ENCODE measurements around the gene SLC45A2.
A peak's percentile ranks its signal among the peaks of the same experiment; 100 is the strongest.
"Not testable (repeated sequence)": the region's sequence is repeated elsewhere in the genome, so short reads cannot be mapped to it uniquely, and the experiment has no call there.

The SLC45A2 gene

DNA sequence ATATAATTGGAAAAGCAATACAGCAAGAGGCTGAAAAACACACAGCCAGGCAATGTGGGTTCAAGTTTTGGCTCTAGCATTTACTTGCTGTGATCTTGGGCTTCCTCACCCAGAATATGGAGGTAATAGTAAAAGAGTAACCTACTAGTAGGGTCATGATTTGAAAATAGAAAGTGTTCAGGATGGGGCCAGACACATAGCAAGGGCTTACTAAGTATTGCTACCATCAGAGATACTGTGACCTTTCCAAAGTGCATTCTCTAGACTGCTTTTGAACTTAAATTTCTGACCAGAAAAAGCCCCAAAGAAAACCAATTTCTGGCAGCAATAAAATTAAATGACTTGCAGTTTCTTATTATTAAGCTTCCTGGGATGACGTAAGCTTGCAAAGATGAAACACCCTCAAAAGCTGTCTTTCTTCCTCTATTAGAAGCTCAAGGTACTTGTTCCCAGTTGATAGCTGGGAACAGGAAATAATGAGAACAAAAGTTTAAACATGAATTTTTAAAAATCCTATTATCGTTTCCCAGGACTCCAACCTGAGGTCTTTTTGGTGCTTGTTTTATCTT, 20.3 kb downstream of the SLC45A2 start:
- DNase-seq = no peak

DNA sequence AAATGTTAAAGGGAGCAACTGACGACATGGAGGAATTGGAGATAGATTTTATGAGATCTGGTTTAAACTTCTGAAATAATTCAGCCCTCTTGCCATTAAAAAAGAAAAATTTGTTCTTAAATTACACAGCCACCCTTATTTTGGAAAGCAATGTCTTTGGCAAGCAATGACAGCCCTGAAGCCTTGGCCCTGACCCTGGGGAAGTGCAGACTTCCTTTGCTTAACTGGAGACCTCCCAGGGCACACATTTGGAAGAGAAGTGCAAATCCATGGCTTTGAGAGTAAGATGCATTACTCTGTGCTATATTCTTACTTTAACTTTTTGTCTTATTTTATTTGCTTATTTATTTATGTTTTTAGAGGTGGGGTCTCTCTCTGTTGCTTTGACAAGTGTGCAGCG, 26.3 kb downstream of the SLC45A2 start:
- no peak for DNase-seq

DNA sequence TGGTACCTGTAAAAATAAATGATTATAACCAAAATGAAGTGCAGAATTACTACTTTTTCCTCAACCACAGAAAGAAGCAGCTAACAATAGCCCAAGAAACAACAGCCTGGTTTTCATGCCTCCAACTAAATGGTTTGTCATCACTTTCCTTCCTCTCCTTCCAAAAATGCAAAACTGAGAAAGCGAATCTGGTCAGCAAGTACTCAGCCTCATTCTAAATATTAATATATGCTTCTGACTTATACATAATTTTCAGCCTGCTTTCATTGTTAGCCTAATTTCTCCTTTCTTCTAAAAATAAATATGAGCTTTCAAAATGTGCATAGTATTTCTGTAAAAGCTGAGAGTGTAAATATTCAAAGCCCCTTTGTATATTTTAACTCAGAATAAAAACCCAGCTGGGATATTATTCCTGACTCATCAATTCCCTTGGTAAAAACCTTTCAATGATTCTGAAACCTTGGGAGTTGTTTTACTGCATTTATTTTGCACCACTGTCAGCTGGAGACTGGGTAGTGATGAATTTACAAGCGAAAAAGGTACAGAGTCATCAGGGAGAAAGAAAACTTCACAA, 26.8 kb downstream of the SLC45A2 start:
- no peak for DNase-seq

DNA sequence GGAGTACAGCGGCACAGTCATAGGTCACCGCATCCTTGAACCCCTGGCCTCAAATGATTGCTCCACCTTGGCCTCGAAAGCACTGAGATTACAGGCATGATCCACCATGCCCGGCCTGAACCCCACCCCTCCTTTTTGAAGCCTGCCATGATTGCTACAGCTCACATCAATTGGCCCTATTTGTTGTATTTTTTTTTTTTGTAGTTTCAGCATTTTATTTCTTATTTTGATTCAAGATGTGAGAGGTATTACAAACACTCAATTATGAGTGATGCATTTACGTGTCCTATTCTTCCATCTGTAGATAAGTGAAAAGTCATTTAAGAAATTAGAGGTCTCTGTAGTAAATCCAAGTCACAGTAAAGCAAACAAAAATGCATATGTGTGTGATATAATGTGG, 32.3 kb downstream of the SLC45A2 start:
- DNase-seq = not testable (repeated sequence)

DNA sequence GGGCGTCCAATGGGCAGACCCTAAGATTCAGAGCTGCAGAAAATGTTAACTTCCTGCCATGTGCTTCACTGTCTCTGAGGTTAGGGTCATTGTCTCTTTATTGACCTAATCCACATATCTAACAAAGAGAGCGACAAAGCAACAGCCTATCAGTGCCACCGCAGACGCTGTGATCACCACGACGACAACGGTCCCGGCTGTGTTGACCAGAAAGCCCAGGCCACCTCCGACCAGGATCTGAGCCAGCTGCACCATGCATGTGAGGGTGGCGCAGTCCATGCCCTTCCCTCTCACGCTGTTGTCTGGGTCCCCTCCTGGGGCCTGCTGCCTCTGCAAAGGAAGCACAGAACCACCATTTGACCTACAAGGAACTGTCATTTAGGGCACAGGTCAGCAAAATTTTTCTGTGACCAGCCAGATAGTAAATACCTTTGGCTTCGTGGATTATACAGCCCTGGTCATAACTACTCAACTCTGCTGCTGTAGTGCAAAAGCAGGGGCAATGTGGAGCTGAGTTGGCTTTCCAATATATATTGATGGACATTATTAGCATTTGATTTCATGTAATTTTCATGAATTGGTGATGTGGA, 39.9 kb downstream of the SLC45A2 start:
- DNase-seq = no peak

GRCh38 chr5:33941090-33941489, 43.4 kb downstream of the SLC45A2 start:
- no peak for DNase-seq

DNA sequence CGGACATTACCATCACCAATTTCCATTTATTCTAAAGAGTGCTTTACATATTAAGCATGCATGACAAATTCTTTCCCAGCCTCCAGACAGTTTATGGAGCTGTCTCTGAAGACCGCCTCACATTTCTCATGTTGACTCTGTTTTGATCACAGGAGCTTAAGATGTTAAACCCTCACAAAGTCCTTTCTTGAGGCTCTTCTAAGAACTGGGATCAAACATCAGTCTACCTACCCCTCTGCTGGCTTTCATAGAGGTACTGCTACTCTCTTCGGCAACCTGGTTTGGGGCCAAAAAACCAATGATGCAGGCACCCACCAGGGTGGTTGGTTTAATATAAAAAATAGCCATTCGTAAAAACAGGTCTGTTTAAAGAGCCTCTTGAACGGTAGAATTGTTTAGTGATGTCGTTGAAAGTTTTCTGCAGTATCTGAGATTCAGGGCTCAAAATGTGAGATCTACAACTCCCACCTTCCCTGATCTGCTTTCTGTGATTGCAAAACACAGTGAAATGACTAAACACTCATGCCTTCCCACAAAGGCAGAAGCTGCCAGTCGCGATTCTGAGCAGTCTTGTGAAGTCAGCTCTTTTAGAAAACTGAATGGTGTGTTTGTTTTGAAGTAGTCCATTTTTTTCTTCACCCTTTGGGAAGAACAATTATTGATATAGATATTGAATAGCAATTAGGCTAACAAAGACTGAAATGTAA, 44.8 kb downstream of the SLC45A2 start:
- DNase-seq = no peak

DNA sequence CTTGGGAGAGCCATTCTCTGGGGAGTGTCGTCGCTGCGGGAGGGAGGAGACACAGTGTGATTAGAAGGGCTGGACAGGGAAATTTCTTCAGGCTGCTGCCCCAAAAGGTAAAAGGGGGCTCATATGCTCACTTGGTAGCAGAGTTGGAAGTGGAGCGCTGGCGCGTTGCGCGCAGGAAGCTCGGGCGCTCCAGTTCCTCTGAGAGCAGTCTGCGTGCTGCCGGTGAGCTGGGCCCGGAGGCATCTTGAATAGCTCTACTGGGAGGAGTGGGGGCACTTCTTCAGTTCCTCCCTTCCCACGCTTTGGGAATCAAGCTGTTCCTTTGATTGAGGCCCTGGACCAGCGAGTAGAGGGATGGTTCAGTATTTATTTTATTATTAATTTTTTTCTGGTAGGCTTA, 45.6 kb downstream of the SLC45A2 start:
- no peak for DNase-seq

DNA sequence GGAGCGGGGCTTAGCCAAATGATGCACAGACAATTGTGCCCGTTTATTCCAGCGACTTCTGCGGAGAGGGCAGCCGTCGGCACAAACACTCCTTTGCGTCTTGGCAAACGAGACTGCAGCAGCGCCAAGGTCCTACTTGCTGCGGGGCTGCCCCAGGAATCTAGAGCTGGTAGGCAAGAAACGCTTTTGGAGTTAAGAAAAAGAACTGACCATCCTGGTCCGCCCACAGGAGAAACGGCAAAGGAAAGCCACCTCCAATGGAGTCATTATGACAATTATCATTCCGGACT, 46.0 kb downstream of the SLC45A2 start:
- no peak for DNase-seq

GRCh38 chr5:33937707-33938506, 46.6 kb downstream of the SLC45A2 start:
- DNase-seq = no peak

- DNase-seq = no peak
Observed at GRCh38 chr5:33937017-33937706, 47.3 kb downstream of the SLC45A2 start.

DNA sequence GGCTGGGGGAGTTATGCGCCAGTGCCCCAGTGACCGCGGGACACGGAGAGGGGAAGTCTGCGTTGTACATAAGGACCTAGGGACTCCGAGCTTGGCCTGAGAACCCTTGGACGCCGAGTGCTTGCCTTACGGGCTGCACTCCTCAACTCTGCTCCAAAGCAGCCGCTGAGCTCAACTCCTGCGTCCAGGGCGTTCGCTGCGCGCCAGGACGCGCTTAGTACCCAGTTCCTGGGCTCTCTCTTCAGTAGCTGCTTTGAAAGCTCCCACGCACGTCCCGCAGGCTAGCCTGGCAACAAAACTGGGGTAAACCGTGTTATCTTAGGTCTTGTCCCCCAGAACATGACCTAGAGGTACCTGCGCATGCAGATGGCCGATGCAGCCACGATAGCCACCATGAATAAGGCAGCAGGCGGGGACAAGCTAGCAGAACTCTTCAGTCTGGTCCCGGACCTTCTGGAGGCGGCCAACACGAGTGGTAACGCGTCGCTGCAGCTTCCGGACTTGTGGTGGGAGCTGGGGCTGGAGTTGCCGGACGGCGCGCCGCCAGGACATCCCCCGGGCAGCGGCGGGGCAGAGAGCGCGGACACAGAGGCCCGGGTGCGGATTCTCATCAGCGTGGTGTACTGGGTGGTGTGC, 48.0 kb downstream of the SLC45A2 start, which contains the start of gene RXFP3:
RXFP3 (plus strand) TSS at position 6 of the 636 bp plus-strand sequence; CDS start at position 361, 355 bp downstream.
- no peak for DNase-seq

DNA sequence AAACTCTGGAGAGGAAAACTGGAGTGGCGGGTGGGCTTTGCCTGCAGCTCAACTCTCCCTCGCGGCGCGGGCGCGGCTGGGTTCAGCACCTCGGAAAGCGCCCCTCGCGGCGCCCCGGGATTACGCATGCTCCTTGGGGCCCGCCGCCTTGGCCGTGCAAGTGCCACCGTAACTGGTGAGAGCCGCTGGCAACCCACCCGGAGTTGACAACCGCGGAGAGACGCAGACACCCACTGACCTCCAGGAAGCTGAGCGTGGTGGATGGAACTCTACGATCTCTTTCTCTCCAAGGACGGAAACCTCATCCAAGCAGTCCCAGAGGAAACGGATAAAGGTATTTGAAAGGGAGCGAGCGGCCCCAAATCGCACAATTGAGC, 48.5 kb downstream of the SLC45A2 start:
- peak in 3 of 4 experiments; percentile 0 to 14 (median 4) for DNase-seq

DNA sequence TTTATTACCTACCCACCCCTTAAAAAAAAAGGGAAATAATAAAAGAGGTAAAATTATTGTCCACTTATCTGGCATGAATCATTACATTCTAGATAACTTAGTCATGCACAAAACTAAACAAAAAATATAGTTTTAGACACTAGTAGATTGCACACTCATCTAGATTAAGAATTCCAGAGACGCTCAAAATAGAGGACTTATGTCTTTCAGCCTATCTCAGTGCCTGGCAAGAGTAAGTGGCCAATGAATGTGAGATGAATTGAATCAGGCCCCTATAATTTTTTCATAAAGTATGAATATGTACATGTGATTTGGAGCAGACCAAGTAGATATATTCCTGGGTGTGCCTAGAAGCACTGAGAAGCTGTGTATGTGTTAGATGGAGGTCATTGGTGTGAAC, 50.3 kb downstream of the SLC45A2 start:
- DNase-seq = no peak

DNA sequence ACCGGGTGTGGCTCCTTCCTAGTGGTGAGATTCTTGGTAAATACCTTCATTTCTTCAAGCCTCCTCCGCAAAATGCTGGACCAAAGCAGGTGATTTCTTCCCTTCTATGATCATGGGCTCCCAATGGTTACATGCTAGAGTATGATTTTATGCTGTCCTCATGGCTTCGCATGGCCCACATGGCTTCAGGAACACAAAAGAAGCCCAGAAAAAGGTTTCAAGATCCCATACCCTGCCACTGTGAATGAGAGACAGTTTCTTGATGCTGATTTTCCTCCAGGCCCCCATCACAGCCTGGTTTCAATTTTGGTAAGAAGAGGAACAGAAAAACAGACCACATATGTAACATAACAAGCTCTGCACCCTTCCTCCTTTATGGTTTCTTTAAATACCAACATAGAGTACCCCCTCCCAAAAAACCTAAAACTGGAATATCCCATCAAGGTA, 50.7 kb downstream of the SLC45A2 start:
- DNase-seq = no peak

DNA sequence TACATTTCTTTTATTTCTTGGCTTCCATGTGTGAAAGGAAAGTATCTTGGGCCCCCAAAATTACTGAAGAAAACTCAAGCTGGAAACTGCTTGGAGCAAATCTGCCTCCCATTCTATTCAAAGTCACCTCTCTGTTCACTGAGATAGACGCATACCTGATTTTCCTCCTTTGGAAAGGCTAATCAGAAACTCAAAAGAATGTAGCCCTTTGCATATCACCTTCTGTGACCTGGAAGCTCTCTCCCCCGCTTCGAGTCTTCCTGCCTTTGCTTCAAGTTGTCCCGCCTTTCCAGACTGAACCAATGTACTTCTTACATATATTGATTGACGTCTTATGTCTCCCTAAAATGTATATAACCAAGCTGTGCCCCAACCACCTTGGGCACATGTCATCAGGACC, 53.4 kb downstream of the SLC45A2 start:
- DNase-seq = no peak

GRCh38 chr5:33929925-33930690, 54.4 kb downstream of the SLC45A2 start:
- no peak for DNase-seq

GRCh38 chr5:33928283-33928682, 56.2 kb downstream of the SLC45A2 start:
- no peak for DNase-seq

- no peak for DNase-seq
Observed at GRCh38 chr5:33927685-33928084, 56.8 kb downstream of the SLC45A2 start.

GRCh38 chr5:33925278-33925677, 59.2 kb downstream of the SLC45A2 start:
- no peak for DNase-seq

DNA sequence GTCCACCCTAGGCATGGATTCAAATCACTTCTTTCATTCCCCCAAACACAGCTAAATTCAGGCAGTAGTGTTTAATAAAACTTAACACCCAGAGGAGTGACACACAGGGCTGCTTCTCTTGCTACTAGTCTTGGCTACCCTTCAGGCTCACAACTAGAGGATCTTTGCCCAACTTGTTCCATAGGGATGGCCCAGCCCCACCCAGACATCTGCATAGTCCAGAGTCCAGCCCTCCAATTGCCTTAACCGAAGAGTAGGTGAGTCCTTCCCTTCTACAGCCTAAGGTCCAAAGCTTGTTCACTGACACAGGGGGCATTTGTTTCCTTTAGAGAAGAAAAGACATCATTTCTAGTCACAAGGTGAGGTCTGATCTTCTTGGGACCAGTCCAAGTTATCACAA, 63.5 kb downstream of the SLC45A2 start:
- DNase-seq = no peak

Data from activated naive CD4-positive, alpha-beta T cell (primary cell).